Thymus (tissue), 11 donors: Measurements from ENCODE around the gene SUGP2. TPM values are rescaled to one million over a fixed set of nuclear protein-coding genes. Genes with fewer than 3 reads are reported as not detected.
"Not testable (repeated sequence)": the region's sequence is repeated elsewhere in the genome, so short reads cannot be mapped to it uniquely, and the experiment has no call there.

Experiments used
- DNase-seq, 9 donors: peaks; one replicate each; pipeline ENCODE4 v3.0.0-alpha.2; 2013; ENCODE audit warnings: low spot score in 9 of 9, low read depth in 6 of 9, missing footprints in 1 of 9
- H3K27ac ChIP-seq, 2 donors: one replicate each; pipeline ENCODE4 v1.5.1; 2013; ENCODE audit warnings: control low read depth in 1 of 2, low read depth in 1 of 2, low read length in 1 of 2, mild to moderate bottlenecking in 1 of 2, moderate library complexity in 1 of 2
- H3K27me3 ChIP-seq, 2 donors: one replicate each; pipeline ENCODE4 v1.5.1; 2013; ENCODE audit warnings: low read length in 1 of 2; ENCODE audit not compliant: control insufficient read depth in 2 of 2, insufficient read depth in 1 of 2
- H3K36me3 ChIP-seq, 2 donors: one replicate each; pipeline ENCODE4 v1.5.1; 2013; ENCODE audit warnings: low read length in 1 of 2, mild to moderate bottlenecking in 1 of 2, moderate library complexity in 1 of 2; ENCODE audit not compliant: control insufficient read depth in 2 of 2, insufficient read depth in 2 of 2
- H3K4me1 ChIP-seq, 2 donors: one replicate each; pipeline ENCODE4 v1.5.1; 2013; ENCODE audit warnings: low read length in 2 of 2; ENCODE audit not compliant: control insufficient read depth in 2 of 2, insufficient read depth in 2 of 2
- H3K4me3 ChIP-seq, 2 donors: one replicate each; pipeline ENCODE4 v1.5.1; 2013; ENCODE audit warnings: low read length in 2 of 2, control low read depth in 1 of 2, mild to moderate bottlenecking in 1 of 2
- H3K9me3 ChIP-seq, 2 donors: one replicate each; pipeline ENCODE4 v1.5.1; 2013; ENCODE audit warnings: low read length in 1 of 2, mild to moderate bottlenecking in 1 of 2; ENCODE audit not compliant: control insufficient read depth in 2 of 2, insufficient read depth in 1 of 2
- WGBS: extraction: QIAGEN DNeasy Blood & Tissue Kit; methylation state at CpG from one replicate; pipeline ENCODE4 v1.1.7; 2013; 5-methylcytosine and 5-hydroxymethylcytosine counted together
- polyA plus RNA-seq: library from polyadenylated mRNA; stranded (reverse); fragments of 200-250 nt; gene quantifications from one replicate; pipeline ENCODE4 v1.2.3, GENCODE V29; 2013
- total RNA-seq: library from RNA; stranded (reverse); fragments of 120-200 nt; gene quantifications from one replicate; pipeline ENCODE4 v1.2.4, GENCODE V29; 2013
- donor health status: healthy.

SUGP2 gene
- total and polyA plus RNA-seq, 2 donors = 45.3 to 129 TPM

GRCh38 chr19:19026299-19026971 is 6.9 kb downstream of the SUGP2 start:
- Histone ChIP-seq H3K4me1 (peaks cover 8 to 16% of the 10 kb centered on the region in 2 donors), H3K27me3 (no peaks in the 10 kb centered on the region), H3K27ac (peak overlapping the region in 1 of 2 donors; percentile 43), H3K36me3 (peaks cover 61 to 86% of the 10 kb centered on the region in 2 donors), H3K4me3 (no peak overlapping the region), H3K9me3 (no peaks in the 10 kb centered on the region)
- no peak for DNase-seq
- 91% methylated on average over 10 of the region's 10 CpGs for WGBS

- H3K4me3 ChIP-seq = no peak overlapping the region
- H3K4me1 ChIP-seq = peaks cover 8 to 15% of the 10 kb centered on the region in 2 donors
- H3K36me3 ChIP-seq = peaks cover 60 to 86% of the 10 kb centered on the region in 2 donors
- H3K9me3 ChIP-seq = no peaks in the 10 kb centered on the region
- no peak overlapping the region for H3K27ac ChIP-seq
- DNase-seq = no peak
- 96% methylated on average over 11 of the region's 11 CpGs for WGBS
- no peaks in the 10 kb centered on the region for H3K27me3 ChIP-seq
Measured at GRCh38 chr19:19025861-19026260, 7.5 kb downstream of the SUGP2 start.

DNA sequence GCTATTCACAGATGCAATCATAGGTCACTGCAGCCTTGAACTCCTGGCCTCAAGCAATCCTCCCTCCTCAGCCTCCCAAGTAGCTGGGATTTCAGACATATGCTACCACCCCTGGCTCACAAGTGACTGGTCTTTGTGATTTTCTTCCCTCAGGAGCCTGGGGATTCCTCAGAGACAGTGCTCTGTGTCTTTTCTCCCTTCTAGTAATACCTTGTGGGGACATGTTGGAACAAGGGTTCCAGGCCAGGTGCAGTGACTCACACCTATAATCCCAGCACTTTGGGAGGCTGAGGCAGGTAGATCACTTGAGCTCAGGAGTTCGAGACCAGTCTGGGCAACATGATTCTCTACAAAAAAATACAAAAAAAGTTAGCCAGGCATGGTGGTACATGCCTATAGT is 9.9 kb downstream of the SUGP2 start:
- not testable (repeated sequence) for DNase-seq, H3K9me3 ChIP-seq, H3K27ac ChIP-seq, H3K4me3 ChIP-seq, H3K27me3 ChIP-seq
- WGBS = 94% methylated on average over 1 of the region's 1 CpG
- peaks cover 56 to 76% of the 10 kb centered on the region in 2 donors for H3K36me3 ChIP-seq
- peaks cover 8 to 15% of the 10 kb centered on the region in 2 donors for H3K4me1 ChIP-seq

DNA sequence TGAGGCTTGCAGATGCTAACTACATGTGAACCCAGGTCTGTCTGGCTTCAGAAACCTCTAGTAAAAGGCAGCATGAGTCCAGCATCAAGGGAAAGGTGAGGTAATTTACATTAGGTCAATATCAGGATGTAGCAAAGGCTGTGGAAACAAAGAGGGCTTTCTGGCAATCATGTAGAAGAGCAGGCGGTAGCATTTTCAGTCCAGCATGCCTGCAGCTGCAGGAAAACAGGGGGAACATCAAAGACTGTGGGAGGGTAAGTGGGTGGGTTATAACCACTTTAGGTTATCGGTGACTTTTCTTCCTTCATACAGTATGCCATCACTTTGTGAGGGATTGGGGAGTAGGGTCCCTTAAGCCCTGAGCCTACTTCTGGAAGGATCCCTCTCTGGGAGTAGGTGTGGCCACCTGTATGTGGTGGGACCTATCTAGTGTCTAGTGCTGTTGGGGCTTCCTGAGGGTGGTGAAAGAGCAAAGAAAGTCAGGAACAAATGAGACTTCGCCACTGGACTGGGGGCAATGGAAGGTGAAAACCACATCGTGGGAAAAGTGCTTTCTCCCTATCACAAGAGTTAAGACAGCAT is 10.8 kb downstream of the SUGP2 start:
- peaks cover 57 to 76% of the 10 kb centered on the region in 2 donors for H3K36me3 ChIP-seq

DNA sequence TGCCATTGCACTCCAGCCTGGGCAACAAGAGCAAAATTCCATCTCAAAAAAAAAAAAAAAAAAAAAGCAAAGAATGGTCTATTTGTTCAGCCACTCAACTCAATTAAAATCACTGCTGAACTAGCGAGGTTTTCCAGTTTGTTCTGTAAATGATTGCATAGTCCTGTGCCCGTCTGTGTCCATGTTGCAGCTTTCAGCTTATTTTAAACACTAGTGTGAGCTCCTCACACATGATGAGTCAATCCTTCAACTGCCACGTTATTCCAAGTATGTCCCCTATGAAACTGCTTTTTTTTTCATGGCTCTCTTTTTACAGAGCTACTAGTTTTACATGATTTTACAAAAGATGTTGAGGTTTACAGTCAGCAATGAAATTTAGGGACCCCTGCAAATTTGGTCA is 12.2 kb downstream of the SUGP2 start:
- Histone ChIP-seq H3K27ac (no peak overlapping the region), H3K4me1 (peaks cover 8 to 15% of the 10 kb centered on the region in 2 donors), H3K36me3 (peaks cover 58 to 76% of the 10 kb centered on the region in 2 donors), H3K9me3 (no peaks in the 10 kb centered on the region), H3K27me3 (no peaks in the 10 kb centered on the region), H3K4me3 (no peak overlapping the region)
- no peak for DNase-seq
- WGBS = 94% methylated on average over 3 of the region's 3 CpGs

More for the DNA sequence above, 10.8 kb downstream of the SUGP2 start:
- H3K4me1 ChIP-seq = peaks cover 8 to 15% of the 10 kb centered on the region in 2 donors
- H3K27me3 ChIP-seq = no peaks in the 10 kb centered on the region
- no peak overlapping the region for H3K4me3 ChIP-seq
- H3K9me3 ChIP-seq = no peaks in the 10 kb centered on the region
- DNase-seq = peak in 6 of 9 donors; percentile 27 to 77 (median 42)
- 46% methylated on average over 4 of the region's 4 CpGs for WGBS
- peak overlapping the region; percentile 43 to 68 for H3K27ac ChIP-seq

GRCh38 chr19:19010551-19010950 is 22.8 kb downstream of the SUGP2 start:
- WGBS = 97% methylated on average over 5 of the region's 5 CpGs
- no peak for DNase-seq
- Histone ChIP-seq H3K36me3 (peaks cover 73 to 80% of the 10 kb centered on the region in 2 donors), H3K9me3 (no peaks in the 10 kb centered on the region), H3K27me3 (no peaks in the 10 kb centered on the region), H3K4me3 (no peak overlapping the region), H3K27ac (no peak overlapping the region), H3K4me1 (no peaks in the 10 kb centered on the region)

DNA sequence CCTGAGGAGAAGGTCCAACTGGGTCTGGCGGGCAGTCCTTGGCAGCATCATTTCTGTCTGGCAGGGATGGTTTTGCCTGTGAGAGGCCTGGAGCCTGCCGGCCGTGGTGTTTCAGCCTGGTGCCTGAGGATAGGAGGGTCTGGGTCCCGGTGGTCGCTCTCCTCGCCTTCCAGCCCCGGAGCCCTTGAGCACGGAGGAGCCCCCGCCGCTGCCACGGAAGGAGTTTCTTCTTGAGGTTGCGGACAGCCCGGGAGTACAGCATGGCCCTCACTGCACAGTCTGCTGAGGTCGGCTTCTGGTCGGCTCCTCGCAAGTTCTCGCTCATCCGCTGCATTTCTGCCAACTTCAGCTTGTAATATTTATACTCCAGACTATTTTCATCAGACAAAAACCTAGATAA is 23.4 kb downstream of the SUGP2 start:
- no peak overlapping the region for H3K4me3 ChIP-seq
- H3K9me3 ChIP-seq = no peaks in the 10 kb centered on the region
- WGBS = 98% methylated on average over 18 of the region's 18 CpGs
- no peaks in the 10 kb centered on the region for H3K4me1 ChIP-seq
- no peak overlapping the region for H3K27ac ChIP-seq
- H3K36me3 ChIP-seq = peaks cover 76 to 82% of the 10 kb centered on the region in 2 donors
- no peaks in the 10 kb centered on the region for H3K27me3 ChIP-seq
- DNase-seq = no peak

- DNase-seq = no peak
- 96% methylated on average over 3 of the region's 3 CpGs for WGBS
- H3K27ac ChIP-seq = no peak overlapping the region
- H3K4me1 ChIP-seq = no peaks in the 10 kb centered on the region
- no peaks in the 10 kb centered on the region for H3K27me3 ChIP-seq
- no peak overlapping the region for H3K4me3 ChIP-seq
- peaks cover 84 to 88% of the 10 kb centered on the region in 2 donors for H3K36me3 ChIP-seq
- no peaks in the 10 kb centered on the region for H3K9me3 ChIP-seq
Measured at GRCh38 chr19:19006213-19006612, 27.1 kb downstream of the SUGP2 start.

GRCh38 chr19:19004144-19004543 is 29.2 kb downstream of the SUGP2 start:
- Histone ChIP-seq H3K36me3 (peaks cover 80 to 87% of the 10 kb centered on the region in 2 donors), H3K27ac (no peak overlapping the region), H3K27me3 (no peaks in the 10 kb centered on the region), H3K4me1 (no peaks in the 10 kb centered on the region), H3K9me3 (no peaks in the 10 kb centered on the region), H3K4me3 (no peak overlapping the region)
- WGBS = 96% methylated on average over 18 of the region's 18 CpGs
- no peak for DNase-seq
